Measurements from ENCODE around the gene FGF14.
A peak's percentile ranks its signal among the peaks of the same experiment; 100 is the strongest.

The FGF14 gene

DNA sequence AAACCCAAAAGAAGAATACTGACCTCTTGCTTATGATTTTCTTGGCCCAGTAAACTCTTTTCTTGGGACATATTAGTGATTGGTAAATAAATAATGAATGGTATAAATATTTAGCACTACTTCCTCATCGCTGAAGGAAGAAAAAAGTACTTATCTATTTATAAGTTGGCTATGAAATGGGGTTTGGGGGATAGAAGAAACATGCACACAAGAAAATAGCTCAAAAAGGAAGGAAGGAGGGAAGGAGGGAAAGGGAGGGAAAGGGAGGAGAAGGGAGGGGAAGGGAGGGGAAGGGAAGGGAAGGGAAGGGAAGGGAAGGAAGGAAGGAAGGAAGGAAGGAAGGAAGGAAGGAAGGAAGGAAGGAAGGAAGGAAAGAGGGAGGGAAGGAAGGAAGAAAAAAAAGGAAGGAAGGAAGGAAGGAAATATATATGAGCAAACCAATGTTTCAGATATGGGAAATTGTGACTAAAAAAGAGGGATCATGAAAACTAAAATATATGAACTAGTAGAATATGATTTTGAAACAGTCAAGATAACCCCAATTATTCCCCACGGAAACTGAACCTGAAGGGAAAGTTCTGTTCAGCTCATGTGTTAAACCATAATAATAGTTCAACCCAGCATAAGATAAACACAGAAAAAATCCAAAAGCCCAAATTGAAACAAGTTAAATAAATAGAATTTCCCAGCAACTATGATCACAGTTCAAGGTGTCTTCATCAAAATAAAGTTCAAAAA lies 75.3 kb downstream of the FGF14 start:
- Histone ChIP-seq H3K9me3 (ENCODE audit: control insufficient read depth, insufficient read depth, low read depth, low read length) (no peaks in the 10 kb centered on the region), H3K4me3 (ENCODE audit: low read depth, low read length) (no peak overlapping the region), H3K36me3 (ENCODE audit: control insufficient read depth in 2 of 2, insufficient read depth in 1 of 2, low read length in 2 of 2) (no peaks in the 10 kb centered on the region), H3K4me1 (ENCODE audit: control insufficient read depth, insufficient read depth, low read length) (no peaks in the 10 kb centered on the region), H3K27ac (ENCODE audit: extremely low read depth, low read depth, low read length) (no peak overlapping the region)
- ChIA-PET POLR2A (no interaction called here), CTCF (no interaction called here)
- TF ChIP-seq, protein P1, sequence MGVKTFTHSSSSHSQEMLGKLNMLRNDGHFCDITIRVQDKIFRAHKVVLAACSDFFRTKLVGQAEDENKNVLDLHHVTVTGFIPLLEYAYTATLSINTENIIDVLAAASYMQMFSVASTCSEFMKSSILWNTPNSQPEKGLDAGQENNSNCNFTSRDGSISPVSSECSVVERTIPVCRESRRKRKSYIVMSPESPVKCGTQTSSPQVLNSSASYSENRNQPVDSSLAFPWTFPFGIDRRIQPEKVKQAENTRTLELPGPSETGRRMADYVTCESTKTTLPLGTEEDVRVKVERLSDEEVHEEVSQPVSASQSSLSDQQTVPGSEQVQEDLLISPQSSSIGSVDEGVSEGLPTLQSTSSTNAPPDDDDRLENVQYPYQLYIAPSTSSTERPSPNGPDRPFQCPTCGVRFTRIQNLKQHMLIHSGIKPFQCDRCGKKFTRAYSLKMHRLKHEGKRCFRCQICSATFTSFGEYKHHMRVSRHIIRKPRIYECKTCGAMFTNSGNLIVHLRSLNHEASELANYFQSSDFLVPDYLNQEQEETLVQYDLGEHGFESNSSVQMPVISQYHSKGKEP (tag by site-specific recombination; IDR thresholded peaks at IDR 0.05), result no peak
- TF ChIP-seq ZNF747 (tag by site-specific recombination; IDR thresholded peaks at IDR 0.05), result no peak
- peak; percentile 63 for TF ChIP-seq ZNF366 (tag by site-specific recombination; conservative IDR thresholded peaks at IDR 0.05)
- no peak for TF ChIP-seq ZNF292 (tag by site-specific recombination; IDR thresholded peaks at IDR 0.05; ENCODE audit: borderline replicate concordance, low read depth)
- TF ChIP-seq FEZF1 (tag by site-specific recombination; IDR thresholded peaks at IDR 0.05), result no peak
- no peak for TF ChIP-seq ZNF37A (tag by site-specific recombination; IDR thresholded peaks at IDR 0.05)
- TF ChIP-seq ZNF221 (tag by site-specific recombination; IDR thresholded peaks at IDR 0.05; ENCODE audit: borderline replicate concordance), result no peak
- no peak for TF ChIP-seq ZNF707 (tag by site-specific recombination; IDR thresholded peaks at IDR 0.05)

DNA sequence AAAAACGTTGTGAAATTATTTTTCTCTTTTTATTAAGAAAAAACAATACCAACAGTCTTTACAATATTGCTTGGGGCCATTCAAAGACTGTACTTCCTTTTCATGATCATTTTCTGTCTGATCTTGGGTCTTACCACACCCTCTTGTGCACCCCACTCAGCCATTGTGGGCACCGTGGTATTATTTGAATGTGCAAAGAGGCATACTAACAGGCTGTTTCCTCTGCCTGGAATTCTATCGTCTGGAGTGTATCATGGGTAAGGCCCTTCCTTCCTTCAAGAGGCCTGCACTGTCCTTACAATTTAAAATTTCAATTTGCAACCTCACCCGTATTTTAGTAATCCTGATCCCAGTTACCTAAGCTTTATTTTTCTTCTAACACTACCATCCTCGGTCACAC lies 76.5 kb downstream of the FGF14 start:
- no peaks in the 10 kb centered on the region for H3K9me3 ChIP-seq (ENCODE audit: control insufficient read depth, insufficient read depth, low read depth, low read length)
- ChIA-PET POLR2A (no interaction called here), CTCF (no interaction called here)
- no peaks in the 10 kb centered on the region for H3K4me1 ChIP-seq (ENCODE audit: control insufficient read depth, insufficient read depth, low read length)
- H3K27ac ChIP-seq (ENCODE audit: extremely low read depth, low read depth, low read length), result no peak overlapping the region
- no peak overlapping the region for H3K4me3 ChIP-seq (ENCODE audit: low read depth, low read length)
- TF ChIP-seq, protein P2, sequence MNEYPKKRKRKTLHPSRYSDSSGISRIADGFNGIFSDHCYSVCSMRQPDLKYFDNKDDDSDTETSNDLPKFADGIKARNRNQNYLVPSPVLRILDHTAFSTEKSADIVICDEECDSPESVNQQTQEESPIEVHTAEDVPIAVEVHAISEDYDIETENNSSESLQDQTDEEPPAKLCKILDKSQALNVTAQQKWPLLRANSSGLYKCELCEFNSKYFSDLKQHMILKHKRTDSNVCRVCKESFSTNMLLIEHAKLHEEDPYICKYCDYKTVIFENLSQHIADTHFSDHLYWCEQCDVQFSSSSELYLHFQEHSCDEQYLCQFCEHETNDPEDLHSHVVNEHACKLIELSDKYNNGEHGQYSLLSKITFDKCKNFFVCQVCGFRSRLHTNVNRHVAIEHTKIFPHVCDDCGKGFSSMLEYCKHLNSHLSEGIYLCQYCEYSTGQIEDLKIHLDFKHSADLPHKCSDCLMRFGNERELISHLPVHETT (tag by site-specific recombination; IDR thresholded peaks at IDR 0.05), result no peak
- no peak for TF ChIP-seq ZNF10 (tag by site-specific recombination; IDR thresholded peaks at IDR 0.05)
- TF ChIP-seq, protein P3, sequence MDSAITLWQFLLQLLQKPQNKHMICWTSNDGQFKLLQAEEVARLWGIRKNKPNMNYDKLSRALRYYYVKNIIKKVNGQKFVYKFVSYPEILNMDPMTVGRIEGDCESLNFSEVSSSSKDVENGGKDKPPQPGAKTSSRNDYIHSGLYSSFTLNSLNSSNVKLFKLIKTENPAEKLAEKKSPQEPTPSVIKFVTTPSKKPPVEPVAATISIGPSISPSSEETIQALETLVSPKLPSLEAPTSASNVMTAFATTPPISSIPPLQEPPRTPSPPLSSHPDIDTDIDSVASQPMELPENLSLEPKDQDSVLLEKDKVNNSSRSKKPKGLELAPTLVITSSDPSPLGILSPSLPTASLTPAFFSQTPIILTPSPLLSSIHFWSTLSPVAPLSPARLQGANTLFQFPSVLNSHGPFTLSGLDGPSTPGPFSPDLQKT (IDR thresholded peaks at IDR 0.05; ENCODE audit: borderline replicate concordance, low read depth, low read length), result no peak
- TF ChIP-seq, protein P4, sequence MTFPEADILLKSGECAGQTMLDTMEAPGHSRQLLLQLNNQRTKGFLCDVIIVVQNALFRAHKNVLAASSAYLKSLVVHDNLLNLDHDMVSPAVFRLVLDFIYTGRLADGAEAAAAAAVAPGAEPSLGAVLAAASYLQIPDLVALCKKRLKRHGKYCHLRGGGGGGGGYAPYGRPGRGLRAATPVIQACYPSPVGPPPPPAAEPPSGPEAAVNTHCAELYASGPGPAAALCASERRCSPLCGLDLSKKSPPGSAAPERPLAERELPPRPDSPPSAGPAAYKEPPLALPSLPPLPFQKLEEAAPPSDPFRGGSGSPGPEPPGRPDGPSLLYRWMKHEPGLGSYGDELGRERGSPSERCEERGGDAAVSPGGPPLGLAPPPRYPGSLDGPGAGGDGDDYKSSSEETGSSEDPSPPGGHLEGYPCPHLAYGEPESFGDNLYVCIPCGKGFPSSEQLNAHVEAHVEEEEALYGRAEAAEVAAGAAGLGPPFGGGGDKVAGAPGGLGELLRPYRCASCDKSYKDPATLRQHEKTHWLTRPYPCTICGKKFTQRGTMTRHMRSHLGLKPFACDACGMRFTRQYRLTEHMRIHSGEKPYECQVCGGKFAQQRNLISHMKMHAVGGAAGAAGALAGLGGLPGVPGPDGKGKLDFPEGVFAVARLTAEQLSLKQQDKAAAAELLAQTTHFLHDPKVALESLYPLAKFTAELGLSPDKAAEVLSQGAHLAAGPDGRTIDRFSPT (tag by site-specific recombination; IDR thresholded peaks at IDR 0.05), result no peak
- TF ChIP-seq ZNF202 (tag by site-specific recombination; IDR thresholded peaks at IDR 0.05; ENCODE audit: borderline replicate concordance), result no peak
- no peaks in the 10 kb centered on the region for H3K36me3 ChIP-seq (ENCODE audit: control insufficient read depth in 2 of 2, insufficient read depth in 1 of 2, low read length in 2 of 2)

DNA sequence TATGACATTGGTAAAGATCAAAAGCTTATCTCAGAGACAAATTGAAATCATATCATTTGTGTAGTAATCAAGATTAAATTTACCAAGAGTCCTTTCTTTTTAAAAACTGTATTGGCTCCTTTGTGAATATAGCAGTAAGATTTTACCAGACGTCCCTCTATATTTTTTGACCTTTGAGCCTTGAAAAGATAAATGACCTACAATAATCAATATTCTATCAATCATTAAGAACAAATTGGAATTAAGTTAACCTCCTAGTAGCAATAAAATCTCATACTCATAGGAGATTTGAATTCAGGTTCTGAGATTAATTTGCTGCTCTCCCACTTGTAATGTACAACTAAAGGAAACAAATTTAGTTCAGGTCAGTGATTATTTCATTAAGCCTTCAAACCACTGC lies 78.3 kb downstream of the FGF14 start:
- ChIA-PET POLR2A (no interaction called here), CTCF (interaction anchor here (0.5 to 0.7 kb wide), 2 partner anchors 20 to 232 kb away, joined by 3 read pairs; no protein-coding TSS in a partner anchor)
- H3K4me3 ChIP-seq (ENCODE audit: low read depth, low read length), result no peak overlapping the region
- no peak overlapping the region for H3K27ac ChIP-seq (ENCODE audit: extremely low read depth, low read depth, low read length)
- no peaks in the 10 kb centered on the region for H3K9me3 ChIP-seq (ENCODE audit: control insufficient read depth, insufficient read depth, low read depth, low read length)
- no peaks in the 10 kb centered on the region for H3K36me3 ChIP-seq (ENCODE audit: control insufficient read depth in 2 of 2, insufficient read depth in 1 of 2, low read length in 2 of 2)
- no peaks in the 10 kb centered on the region for H3K4me1 ChIP-seq (ENCODE audit: control insufficient read depth, insufficient read depth, low read length)
- TF ChIP-seq FEZF1 (tag by site-specific recombination; IDR thresholded peaks at IDR 0.05) (no peak), ZIC2 (tag by site-specific recombination; IDR thresholded peaks at IDR 0.05) (no peak), ZNF175 (tag by site-specific recombination; IDR thresholded peaks at IDR 0.05) (no peak), ZNF24 (tag by site-specific recombination; IDR thresholded peaks at IDR 0.05) (no peak), ZNF501 (tag by site-specific recombination; IDR thresholded peaks at IDR 0.05) (no peak)
- TF ChIP-seq, protein P5, sequence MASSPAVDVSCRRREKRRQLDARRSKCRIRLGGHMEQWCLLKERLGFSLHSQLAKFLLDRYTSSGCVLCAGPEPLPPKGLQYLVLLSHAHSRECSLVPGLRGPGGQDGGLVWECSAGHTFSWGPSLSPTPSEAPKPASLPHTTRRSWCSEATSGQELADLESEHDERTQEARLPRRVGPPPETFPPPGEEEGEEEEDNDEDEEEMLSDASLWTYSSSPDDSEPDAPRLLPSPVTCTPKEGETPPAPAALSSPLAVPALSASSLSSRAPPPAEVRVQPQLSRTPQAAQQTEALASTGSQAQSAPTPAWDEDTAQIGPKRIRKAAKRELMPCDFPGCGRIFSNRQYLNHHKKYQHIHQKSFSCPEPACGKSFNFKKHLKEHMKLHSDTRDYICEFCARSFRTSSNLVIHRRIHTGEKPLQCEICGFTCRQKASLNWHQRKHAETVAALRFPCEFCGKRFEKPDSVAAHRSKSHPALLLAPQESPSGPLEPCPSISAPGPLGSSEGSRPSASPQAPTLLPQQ (tag by site-specific recombination; IDR thresholded peaks at IDR 0.05), result no peak
- TF ChIP-seq, protein P6, sequence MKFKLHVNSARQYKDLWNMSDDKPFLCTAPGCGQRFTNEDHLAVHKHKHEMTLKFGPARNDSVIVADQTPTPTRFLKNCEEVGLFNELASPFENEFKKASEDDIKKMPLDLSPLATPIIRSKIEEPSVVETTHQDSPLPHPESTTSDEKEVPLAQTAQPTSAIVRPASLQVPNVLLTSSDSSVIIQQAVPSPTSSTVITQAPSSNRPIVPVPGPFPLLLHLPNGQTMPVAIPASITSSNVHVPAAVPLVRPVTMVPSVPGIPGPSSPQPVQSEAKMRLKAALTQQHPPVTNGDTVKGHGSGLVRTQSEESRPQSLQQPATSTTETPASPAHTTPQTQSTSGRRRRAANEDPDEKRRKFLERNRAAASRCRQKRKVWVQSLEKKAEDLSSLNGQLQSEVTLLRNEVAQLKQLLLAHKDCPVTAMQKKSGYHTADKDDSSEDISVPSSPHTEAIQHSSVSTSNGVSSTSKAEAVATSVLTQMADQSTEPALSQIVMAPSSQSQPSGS (tag by site-specific recombination; IDR thresholded peaks at IDR 0.05; ENCODE audit: low read depth), result no peak
